ENCODE data around the gene CCL4. TPM values are rescaled to one million over a fixed set of nuclear protein-coding genes. Genes with fewer than 3 reads are reported as not detected.
A peak's percentile ranks its signal among the peaks of the same experiment; 100 is the strongest.

The CCL4 gene
- total RNA-seq, 3 donors from 2014 or later (not counting 1 experiment from before 2014, with no cell fraction given), result 360 to 532 (median 476) TPM

DNA sequence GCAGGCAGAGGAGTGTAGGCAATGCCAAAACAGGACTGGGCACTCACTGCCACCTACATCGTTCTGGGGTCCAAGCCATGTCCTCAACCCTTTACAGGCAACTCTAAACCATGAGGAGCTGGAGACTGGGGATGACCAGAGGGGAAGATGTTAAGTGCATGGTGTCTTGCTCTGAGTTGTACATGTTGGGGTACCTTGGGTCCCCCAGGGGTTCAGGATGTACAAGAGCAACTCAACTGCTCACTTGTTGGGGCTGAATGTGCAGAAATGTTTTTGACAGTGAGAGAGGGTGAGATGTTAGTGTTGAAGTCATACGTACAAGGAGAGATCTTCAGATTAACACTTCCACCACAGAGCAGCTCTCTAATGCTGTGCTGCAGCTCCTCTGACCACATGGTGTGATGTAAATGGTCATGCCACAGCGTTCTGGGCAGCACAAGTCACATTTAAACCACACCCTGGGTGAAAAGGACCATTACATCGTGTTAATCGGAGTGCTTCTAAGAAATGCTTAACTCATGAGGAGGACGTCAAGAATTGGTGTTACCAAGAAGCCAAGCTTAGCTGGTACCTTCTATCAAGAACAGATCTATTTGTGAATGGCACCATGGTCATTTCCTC is 37.2 kb upstream of the CCL4 start:
- Histone ChIP-seq H3K36me3 (ENCODE audit: control insufficient read depth, insufficient read depth, low read length) (no peaks in the 10 kb centered on the region), H3K27ac (ENCODE audit: low read length) (peak overlapping the region; percentile 82), H3K27me3 (ENCODE audit: control insufficient read depth, insufficient read depth, low read length) (no peaks in the 10 kb centered on the region), H3K4me3 (ENCODE audit: low read length) (no peak overlapping the region), H3K4me1 (ENCODE audit: control insufficient read depth, insufficient read depth, low read length) (peaks cover 61% of the 10 kb centered on the region), H3K9me3 (ENCODE audit: control insufficient read depth, insufficient read depth, low read length) (no peaks in the 10 kb centered on the region)
- peak; percentile 67 to 78 for DNase-seq
- intact Hi-C loops (cut with micrococcal nuclease), result loop anchor here (1.0 to 5.0 kb wide), 6 partner anchors 16 to 176 kb away; partner anchors contain the start of gene CCL3
- Mint-ChIP-seq H3K4me1 (peaks cover 88 to 97% of the 10 kb centered on the region in 2 donors), H3K36me3 (no peaks in the 10 kb centered on the region), H3K9me3 (peaks cover 0 to 2% of the 10 kb centered on the region in 2 donors), H3K27ac (peak overlapping the region; percentile 95 to 96), H3K4me3 (peak overlapping the region; percentile 76), H3K27me3 (ENCODE audit: low read depth in 2 of 2) (no peaks in the 10 kb centered on the region)
- TF ChIP-seq, protein P1, sequence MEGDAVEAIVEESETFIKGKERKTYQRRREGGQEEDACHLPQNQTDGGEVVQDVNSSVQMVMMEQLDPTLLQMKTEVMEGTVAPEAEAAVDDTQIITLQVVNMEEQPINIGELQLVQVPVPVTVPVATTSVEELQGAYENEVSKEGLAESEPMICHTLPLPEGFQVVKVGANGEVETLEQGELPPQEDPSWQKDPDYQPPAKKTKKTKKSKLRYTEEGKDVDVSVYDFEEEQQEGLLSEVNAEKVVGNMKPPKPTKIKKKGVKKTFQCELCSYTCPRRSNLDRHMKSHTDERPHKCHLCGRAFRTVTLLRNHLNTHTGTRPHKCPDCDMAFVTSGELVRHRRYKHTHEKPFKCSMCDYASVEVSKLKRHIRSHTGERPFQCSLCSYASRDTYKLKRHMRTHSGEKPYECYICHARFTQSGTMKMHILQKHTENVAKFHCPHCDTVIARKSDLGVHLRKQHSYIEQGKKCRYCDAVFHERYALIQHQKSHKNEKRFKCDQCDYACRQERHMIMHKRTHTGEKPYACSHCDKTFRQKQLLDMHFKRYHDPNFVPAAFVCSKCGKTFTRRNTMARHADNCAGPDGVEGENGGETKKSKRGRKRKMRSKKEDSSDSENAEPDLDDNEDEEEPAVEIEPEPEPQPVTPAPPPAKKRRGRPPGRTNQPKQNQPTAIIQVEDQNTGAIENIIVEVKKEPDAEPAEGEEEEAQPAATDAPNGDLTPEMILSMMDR (IDR thresholded peaks at IDR 0.05), result no peak
- WGBS (ENCODE audit: insufficient coverage), result 37% methylated on average over 5 of the region's 6 CpGs
- ATAC-seq, result peak; percentile 81 to 94 (median 93)

DNA sequence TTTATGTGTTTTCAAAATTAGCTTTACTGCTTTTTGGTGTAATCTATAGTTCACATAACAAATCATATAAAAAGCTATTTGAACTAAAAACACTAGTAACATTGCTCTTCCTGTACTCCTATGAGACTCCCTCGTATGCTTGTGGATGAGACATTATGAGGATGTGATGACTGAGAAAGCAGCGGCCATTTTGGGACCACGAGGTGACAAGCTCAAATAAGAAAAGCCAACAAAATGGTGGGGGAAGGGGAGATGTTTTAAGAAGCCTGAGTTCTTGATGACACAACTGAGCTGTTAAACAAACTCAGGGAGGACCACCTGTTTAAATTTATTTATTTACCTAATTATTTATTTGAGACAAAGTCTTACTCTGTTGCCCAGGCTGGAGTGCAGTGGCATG is 35.1 kb upstream of the CCL4 start:
- 41% methylated on average over 3 of the region's 3 CpGs for WGBS (ENCODE audit: insufficient coverage)
- DNase-seq, result peak in 1 of 2 donors; percentile 24

DNA sequence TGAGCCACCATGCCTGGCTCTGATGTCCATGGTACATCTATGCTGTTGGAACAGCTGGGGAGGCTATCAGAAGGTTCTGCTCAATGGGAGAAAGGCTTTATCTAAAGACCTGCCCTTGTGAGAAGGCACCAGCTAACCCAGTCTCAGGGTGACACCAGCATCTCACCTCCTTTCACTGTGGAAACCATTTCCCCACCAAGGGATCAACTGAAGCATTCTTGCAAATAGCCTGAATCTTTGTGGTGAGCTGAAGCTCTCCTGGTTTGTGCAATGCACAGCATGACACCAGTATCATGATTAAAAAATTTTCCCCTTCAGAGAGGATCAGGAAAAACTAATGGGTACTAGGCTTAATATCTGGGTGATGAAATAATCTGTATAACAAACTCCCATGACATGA is 34.5 kb upstream of the CCL4 start:
- Histone ChIP-seq H3K4me3 (ENCODE audit: low read length) (no peak overlapping the region), H3K9me3 (ENCODE audit: control insufficient read depth, insufficient read depth, low read length) (no peaks in the 10 kb centered on the region), H3K4me1 (ENCODE audit: control insufficient read depth, insufficient read depth, low read length) (peaks cover 73% of the 10 kb centered on the region), H3K27ac (ENCODE audit: low read length) (peak overlapping the region; percentile 80), H3K36me3 (ENCODE audit: control insufficient read depth, insufficient read depth, low read length) (no peaks in the 10 kb centered on the region), H3K27me3 (ENCODE audit: control insufficient read depth, insufficient read depth, low read length) (no peaks in the 10 kb centered on the region)
- H3K27me3 Mint-ChIP-seq (ENCODE audit: low read depth in 2 of 2), result no peaks in the 10 kb centered on the region
- H3K4me3 Mint-ChIP-seq, result peak overlapping the region; percentile 60
- peak overlapping the region; percentile 95 to 96 for H3K27ac Mint-ChIP-seq
- TF ChIP-seq, protein P1 (IDR thresholded peaks at IDR 0.05), result no peak
- no peaks in the 10 kb centered on the region for H3K9me3 Mint-ChIP-seq
- intact Hi-C loops (cut with micrococcal nuclease), result loop anchor here (5.0 kb wide), 1 partner anchor 118 kb away; no protein-coding TSS in a partner anchor
- H3K4me1 Mint-ChIP-seq, result peaks cover 94 to 96% of the 10 kb centered on the region in 2 donors
- ATAC-seq (peak in 2 of 3 donors; percentile 14 to 15), DNase-seq (peak in 1 of 2 donors; percentile 26)
- no peaks in the 10 kb centered on the region for H3K36me3 Mint-ChIP-seq

More for the DNA sequence above, 35.1 kb upstream of the CCL4 start:
- Histone ChIP-seq H3K9me3 (ENCODE audit: control insufficient read depth, insufficient read depth, low read length) (no peaks in the 10 kb centered on the region), H3K4me1 (ENCODE audit: control insufficient read depth, insufficient read depth, low read length) (peaks cover 76% of the 10 kb centered on the region), H3K27me3 (ENCODE audit: control insufficient read depth, insufficient read depth, low read length) (no peaks in the 10 kb centered on the region), H3K4me3 (ENCODE audit: low read length) (no peak overlapping the region), H3K36me3 (ENCODE audit: control insufficient read depth, insufficient read depth, low read length) (no peaks in the 10 kb centered on the region), H3K27ac (ENCODE audit: low read length) (peak overlapping the region; percentile 80)
- no peaks in the 10 kb centered on the region for H3K36me3 Mint-ChIP-seq
- peak overlapping the region; percentile 61 for H3K4me3 Mint-ChIP-seq
- peak in 1 of 3 donors; percentile 6 for ATAC-seq
- H3K27ac Mint-ChIP-seq, result peak overlapping the region; percentile 95 to 96
- intact Hi-C loops (cut with micrococcal nuclease), result loop anchor here (5.0 kb wide), 1 partner anchor 119 kb away; no protein-coding TSS in a partner anchor
- no peaks in the 10 kb centered on the region for H3K27me3 Mint-ChIP-seq (ENCODE audit: low read depth in 2 of 2)
- TF ChIP-seq, protein P1 (IDR thresholded peaks at IDR 0.05), result no peak
- H3K4me1 Mint-ChIP-seq, result peaks cover 95 to 96% of the 10 kb centered on the region in 2 donors
- no peaks in the 10 kb centered on the region for H3K9me3 Mint-ChIP-seq
